KOPT-K1 (cell line): Measurements from ENCODE around the gene RGS12.

Source experiments
- H3K27ac ChIP-seq: fragments of 200-600 bp; sonication (generic); 2 replicates; pipeline ENCODE4 v1.5.1; 2016; ENCODE audit warnings: antibody characterized with exemption, mild to moderate bottlenecking, low read depth, low read length; ENCODE audit not compliant: poor library complexity, severe bottlenecking
- H3K36me3 ChIP-seq: fragments of 200-600 bp; sonication (generic); 2 replicates; pipeline ENCODE4 v1.5.1; 2017; ENCODE audit warnings: antibody characterized with exemption, mild to moderate bottlenecking, low read length, moderate library complexity; ENCODE audit not compliant: insufficient read depth
- H3K9me3 ChIP-seq: fragments of 200-600 bp; sonication (generic); 2 replicates; pipeline ENCODE4 v1.5.1; 2017; ENCODE audit warnings: antibody characterized with exemption, low read length, mild to moderate bottlenecking; ENCODE audit not compliant: insufficient read depth, poor library complexity, severe bottlenecking

Gene RGS12

GRCh38 chr4:3316146-3316545, 23.3 kb downstream of the RGS12 start:
- Histone ChIP-seq H3K36me3 (no peaks in the 10 kb centered on the region), H3K27ac (no peak overlapping the region), H3K9me3 (no peaks in the 10 kb centered on the region)

GRCh38 chr4:3317011-3317655, 24.3 kb downstream of the RGS12 start:
- Histone ChIP-seq H3K36me3 (no peaks in the 10 kb centered on the region), H3K27ac (no peak overlapping the region), H3K9me3 (no peaks in the 10 kb centered on the region)

- Histone ChIP-seq H3K36me3 (no peaks in the 10 kb centered on the region), H3K27ac (no peak overlapping the region), H3K9me3 (no peaks in the 10 kb centered on the region)
Observed at GRCh38 chr4:3317656-3318211, 24.9 kb downstream of the RGS12 start.

- Histone ChIP-seq H3K9me3 (no peaks in the 10 kb centered on the region), H3K36me3 (no peaks in the 10 kb centered on the region), H3K27ac (no peak overlapping the region)
Observed at GRCh38 chr4:3318561-3319021, 25.8 kb downstream of the RGS12 start.

GRCh38 chr4:3320361-3321023, 27.7 kb downstream of the RGS12 start:
- Histone ChIP-seq H3K36me3 (no peaks in the 10 kb centered on the region), H3K9me3 (no peaks in the 10 kb centered on the region), H3K27ac (no peak overlapping the region)

- Histone ChIP-seq H3K9me3 (no peaks in the 10 kb centered on the region), H3K36me3 (no peaks in the 10 kb centered on the region), H3K27ac (no peak overlapping the region)
Observed at GRCh38 chr4:3321295-3321889, 28.6 kb downstream of the RGS12 start.

GRCh38 chr4:3322059-3322550, 29.3 kb downstream of the RGS12 start:
- Histone ChIP-seq H3K27ac (no peak overlapping the region), H3K9me3 (no peaks in the 10 kb centered on the region), H3K36me3 (no peaks in the 10 kb centered on the region)

GRCh38 chr4:3323071-3323481, 30.3 kb downstream of the RGS12 start:
- H3K9me3 ChIP-seq = no peaks in the 10 kb centered on the region
- no peaks in the 10 kb centered on the region for H3K36me3 ChIP-seq
- no peak overlapping the region for H3K27ac ChIP-seq

- Histone ChIP-seq H3K9me3 (no peaks in the 10 kb centered on the region), H3K27ac (no peak overlapping the region), H3K36me3 (no peaks in the 10 kb centered on the region)
Observed at GRCh38 chr4:3324093-3324815, 31.4 kb downstream of the RGS12 start.

- Histone ChIP-seq H3K27ac (no peak overlapping the region), H3K36me3 (no peaks in the 10 kb centered on the region), H3K9me3 (no peaks in the 10 kb centered on the region)
Observed at GRCh38 chr4:3328814-3329663, 36.2 kb downstream of the RGS12 start.

- Histone ChIP-seq H3K9me3 (no peaks in the 10 kb centered on the region), H3K36me3 (no peaks in the 10 kb centered on the region), H3K27ac (no peak overlapping the region)
Observed at GRCh38 chr4:3329887-3330286, 37.1 kb downstream of the RGS12 start.

- no peaks in the 10 kb centered on the region for H3K36me3 ChIP-seq
- no peaks in the 10 kb centered on the region for H3K9me3 ChIP-seq
- no peak overlapping the region for H3K27ac ChIP-seq
Observed at GRCh38 chr4:3330707-3331106, 37.9 kb downstream of the RGS12 start.

- Histone ChIP-seq H3K9me3 (no peaks in the 10 kb centered on the region), H3K36me3 (no peaks in the 10 kb centered on the region), H3K27ac (no peak overlapping the region)
Observed at GRCh38 chr4:3331511-3332394, 38.9 kb downstream of the RGS12 start.
